Activated B cell treated with CpG ODN at 0.5 μM for 24 hours (primary cell): ENCODE data around the gene MATN1. TPM values are rescaled to one million over a fixed set of nuclear protein-coding genes. Genes with fewer than 3 reads are reported as not detected.

Experiments used
- ATAC-seq: fragments of 200-7000 bp; cut with Tn5 transposase; one replicate; pipeline ENCODE4 v1.10.0; 2021; ENCODE audit warnings: low read depth, mild to moderate bottlenecking, moderate library complexity
- CTCF ChIA-PET: fragments of 350-600 bp; sonication (Branson Sonifier 250); formaldehyde crosslinking; loops from one replicate; lab custom pipeline; 2021; ENCODE audit warnings: antibody characterized with exemption; lab: Charles Lee
- POLR2A ChIA-PET: fragments of 350-600 bp; sonication (Branson Sonifier 250); formaldehyde crosslinking; loops from one replicate; lab custom pipeline; 2021; ENCODE audit warnings: antibody characterized with exemption; lab: Charles Lee
- DNase-seq: peaks from one replicate; pipeline ENCODE4 v3.0.0; 2022
- H3K27ac Mint-ChIP-seq: one replicate; pipeline ENCODE4 v1.8.0; 2020; ENCODE audit warnings: mixed read lengths
- H3K27me3 Mint-ChIP-seq: one replicate; pipeline ENCODE4 v1.8.0; 2021; ENCODE audit warnings: mixed read lengths
- H3K36me3 Mint-ChIP-seq: one replicate; pipeline ENCODE4 v1.8.0; 2021; ENCODE audit warnings: low read depth, mixed read lengths
- H3K4me1 Mint-ChIP-seq: one replicate; pipeline ENCODE4 v1.8.0; 2021; ENCODE audit warnings: mixed read lengths
- H3K4me3 Mint-ChIP-seq: one replicate; pipeline ENCODE4 v1.8.0; 2020; ENCODE audit warnings: mild to moderate bottlenecking, mixed read lengths
- H3K9me3 Mint-ChIP-seq: one replicate; pipeline ENCODE4 v1.8.0; 2020; ENCODE audit warnings: mixed read lengths
- intact Hi-C: fragments of 100-400 bp; cut with micrococcal nuclease; formaldehyde crosslinking; loops from one replicate; pipeline ENCODE4 v1.15.1; 2024
- total RNA-seq: library from RNA; stranded (reverse); gene quantifications from 2 replicates; pipeline ENCODE4 v1.2.3, GENCODE V29; 2022
- TF ChIP-seq, protein P1 (sequence below): fragments of 200-600 bp; IDR thresholded peaks from one replicate; pipeline ENCODE4 v1.8.0; 2022; ENCODE audit warnings: antibody characterized with exemption, mild to moderate bottlenecking

Gene MATN1
- total RNA-seq, 1 donor from 2014 or later, result 0.93 TPM

DNA sequence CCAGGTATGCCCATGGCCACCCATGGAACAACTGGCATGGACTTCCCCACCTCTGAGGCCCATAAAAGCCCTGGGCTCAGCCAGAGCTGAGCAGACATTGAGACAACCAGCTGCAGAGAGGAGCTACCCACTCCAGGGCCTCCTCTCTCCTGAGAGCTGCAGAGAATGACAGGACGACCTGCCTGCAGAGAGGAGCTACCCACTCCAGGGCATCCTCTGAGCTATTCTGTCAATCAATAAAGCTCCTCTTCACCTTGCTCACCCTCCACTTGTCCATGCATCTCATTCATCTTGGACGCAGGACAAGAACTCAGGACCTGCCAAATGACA, 43.4 kb downstream of the MATN1 start:
- Mint-ChIP-seq H3K36me3 (no peaks in the 10 kb centered on the region), H3K27ac (no peak overlapping the region), H3K27me3 (peaks cover 47% of the 10 kb centered on the region), H3K4me3 (no peak overlapping the region), H3K9me3 (peaks cover 2% of the 10 kb centered on the region), H3K4me1 (no peaks in the 10 kb centered on the region)
- intact Hi-C loops, result no loop called here
- CTCF ChIA-PET, result no interaction called here
- TF ChIP-seq, protein P1, sequence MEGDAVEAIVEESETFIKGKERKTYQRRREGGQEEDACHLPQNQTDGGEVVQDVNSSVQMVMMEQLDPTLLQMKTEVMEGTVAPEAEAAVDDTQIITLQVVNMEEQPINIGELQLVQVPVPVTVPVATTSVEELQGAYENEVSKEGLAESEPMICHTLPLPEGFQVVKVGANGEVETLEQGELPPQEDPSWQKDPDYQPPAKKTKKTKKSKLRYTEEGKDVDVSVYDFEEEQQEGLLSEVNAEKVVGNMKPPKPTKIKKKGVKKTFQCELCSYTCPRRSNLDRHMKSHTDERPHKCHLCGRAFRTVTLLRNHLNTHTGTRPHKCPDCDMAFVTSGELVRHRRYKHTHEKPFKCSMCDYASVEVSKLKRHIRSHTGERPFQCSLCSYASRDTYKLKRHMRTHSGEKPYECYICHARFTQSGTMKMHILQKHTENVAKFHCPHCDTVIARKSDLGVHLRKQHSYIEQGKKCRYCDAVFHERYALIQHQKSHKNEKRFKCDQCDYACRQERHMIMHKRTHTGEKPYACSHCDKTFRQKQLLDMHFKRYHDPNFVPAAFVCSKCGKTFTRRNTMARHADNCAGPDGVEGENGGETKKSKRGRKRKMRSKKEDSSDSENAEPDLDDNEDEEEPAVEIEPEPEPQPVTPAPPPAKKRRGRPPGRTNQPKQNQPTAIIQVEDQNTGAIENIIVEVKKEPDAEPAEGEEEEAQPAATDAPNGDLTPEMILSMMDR, result no peak
- POLR2A ChIA-PET, result no interaction called here
- no peak for ATAC-seq
- no peak for DNase-seq

DNA sequence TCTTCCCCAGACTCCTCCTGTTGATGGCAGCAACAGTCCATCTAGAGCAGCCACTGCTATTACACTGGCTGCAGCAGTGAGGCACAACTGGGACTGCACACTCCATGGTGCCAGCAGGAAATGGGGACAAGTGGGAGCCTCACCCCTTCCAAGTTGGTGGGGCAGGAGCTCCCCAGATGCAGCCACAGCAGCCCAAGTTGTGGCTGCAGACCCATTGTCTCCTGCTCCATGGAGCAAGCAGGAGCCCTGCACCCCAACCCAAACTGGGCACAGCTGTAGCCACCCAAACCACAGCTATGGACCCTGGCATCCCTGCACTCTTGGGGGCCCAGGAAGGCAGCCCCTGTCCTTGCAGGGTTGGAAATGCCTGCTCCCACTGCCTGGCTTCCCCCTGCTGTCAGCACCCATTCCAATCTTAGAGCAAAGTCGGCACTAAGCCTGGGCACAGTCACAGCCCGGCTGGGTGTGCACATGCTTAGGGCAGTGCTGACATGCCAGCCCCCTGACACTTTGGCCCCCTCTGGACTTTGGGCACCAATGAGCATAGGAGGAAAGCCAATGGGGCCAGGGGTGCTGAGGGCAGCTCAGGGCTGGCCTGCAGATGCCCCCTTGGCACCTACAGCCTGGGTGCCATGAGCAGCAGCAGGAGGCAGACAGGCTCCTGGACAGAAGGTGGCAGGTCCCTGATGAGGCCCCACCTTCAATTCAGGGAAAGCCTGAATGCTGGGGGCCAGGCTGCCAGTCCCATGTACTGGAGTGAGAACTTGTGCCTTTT, 44.0 kb downstream of the MATN1 start:
- Mint-ChIP-seq H3K36me3 (no peaks in the 10 kb centered on the region), H3K4me1 (no peaks in the 10 kb centered on the region), H3K27ac (no peak overlapping the region), H3K27me3 (peaks cover 45% of the 10 kb centered on the region), H3K9me3 (peaks cover 5% of the 10 kb centered on the region), H3K4me3 (no peak overlapping the region)
- POLR2A ChIA-PET, result no interaction called here
- ATAC-seq (no peak), DNase-seq (no peak)
- TF ChIP-seq, protein P1, result no peak
- CTCF ChIA-PET, result no interaction called here
- intact Hi-C loops, result no loop called here

- Mint-ChIP-seq H3K27me3 (peaks cover 35% of the 10 kb centered on the region), H3K4me1 (no peaks in the 10 kb centered on the region), H3K36me3 (no peaks in the 10 kb centered on the region), H3K4me3 (no peak overlapping the region), H3K27ac (no peak overlapping the region), H3K9me3 (peaks cover 13% of the 10 kb centered on the region)
- TF ChIP-seq, protein P1, result no peak
- DNase-seq (no peak), ATAC-seq (no peak)
- intact Hi-C loops, result no loop called here
- ChIA-PET CTCF (no interaction called here), POLR2A (no interaction called here)
Observed at GRCh38 chr1:30678209-30678608, 45.2 kb downstream of the MATN1 start.

DNA sequence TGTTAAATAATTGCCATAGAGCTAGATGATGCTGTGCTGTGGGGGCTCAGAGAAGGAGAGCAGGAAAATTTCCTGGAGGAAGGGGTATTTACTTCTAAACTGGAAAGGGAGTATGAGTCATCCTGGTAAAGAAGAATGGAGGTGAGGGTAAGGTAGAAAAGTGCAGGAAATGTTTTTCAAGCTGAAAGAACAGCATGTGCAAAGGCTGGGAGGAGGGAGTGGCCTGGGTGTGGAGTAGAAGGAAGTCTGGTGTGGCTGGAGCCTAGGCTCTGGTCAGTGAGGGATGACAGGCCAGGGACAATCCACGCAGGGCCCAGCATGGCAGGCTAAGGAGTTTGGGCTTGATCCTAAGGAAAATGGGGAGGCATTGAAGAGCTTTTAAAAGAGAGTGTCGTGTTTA, 45.9 kb downstream of the MATN1 start:
- TF ChIP-seq, protein P1, result no peak
- no peak for ATAC-seq
- Mint-ChIP-seq H3K27me3 (peaks cover 30% of the 10 kb centered on the region), H3K27ac (no peak overlapping the region), H3K9me3 (peaks cover 13% of the 10 kb centered on the region), H3K36me3 (no peaks in the 10 kb centered on the region), H3K4me3 (no peak overlapping the region), H3K4me1 (no peaks in the 10 kb centered on the region)
- CTCF ChIA-PET, result no interaction called here
- POLR2A ChIA-PET, result no interaction called here
- intact Hi-C loops, result no loop called here
- DNase-seq, result no peak

DNA sequence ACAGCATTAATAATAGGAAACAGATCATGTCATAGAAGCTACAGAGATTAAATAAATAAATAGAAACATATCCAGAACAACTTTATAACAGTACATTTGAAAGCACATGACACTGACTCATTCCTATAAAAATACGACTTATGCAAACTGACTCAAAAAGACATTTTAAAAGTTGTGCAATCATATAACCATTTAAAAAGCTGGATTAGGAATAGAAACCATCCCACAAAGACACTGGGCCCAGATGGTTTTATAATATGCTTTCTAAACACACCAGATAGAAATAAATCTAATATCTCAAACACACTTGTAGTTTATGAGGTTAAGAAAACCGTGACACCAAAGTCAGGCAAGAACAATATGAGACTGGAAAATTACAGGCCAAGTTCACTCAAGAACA, 47.6 kb downstream of the MATN1 start:
- no peak for DNase-seq
- ATAC-seq, result no peak
- TF ChIP-seq, protein P1, result no peak
- POLR2A ChIA-PET, result no interaction called here
- CTCF ChIA-PET, result no interaction called here
- Mint-ChIP-seq H3K27ac (no peak overlapping the region), H3K4me3 (no peak overlapping the region), H3K36me3 (no peaks in the 10 kb centered on the region), H3K27me3 (peaks cover 23% of the 10 kb centered on the region), H3K4me1 (no peaks in the 10 kb centered on the region), H3K9me3 (peaks cover 13% of the 10 kb centered on the region)
- intact Hi-C loops, result no loop called here
